ENCODE results near the gene BTAF1. TPM values are rescaled to one million over a fixed set of nuclear protein-coding genes. Genes with fewer than 3 reads are reported as not detected.

BTAF1 gene
- total and polyA plus RNA-seq, 5 donors = 6.2 to 19.4 (median 15.4) TPM

DNA sequence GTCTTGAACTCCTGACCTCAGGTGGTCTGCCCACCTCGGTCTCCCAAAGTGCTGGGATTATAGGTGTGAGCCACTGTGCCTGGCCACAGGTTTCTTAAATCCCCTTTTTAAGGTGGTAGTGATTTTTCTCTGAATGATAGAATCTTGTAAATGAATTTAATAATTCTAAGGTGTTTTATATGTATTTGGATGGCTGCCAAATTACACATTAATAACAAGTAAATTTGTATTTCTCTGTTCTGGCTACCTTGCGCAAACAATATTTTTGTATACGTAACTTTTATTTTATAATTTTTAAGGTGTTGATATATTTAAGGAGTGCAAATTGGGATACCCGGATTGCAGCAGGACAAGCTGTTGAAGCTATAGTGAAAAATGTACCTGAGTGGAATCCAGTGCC, 16.1 kb downstream of the BTAF1 start:
- peaks cover 1% of the 10 kb centered on the region for H3K4me1 ChIP-seq (ENCODE audit: control insufficient read depth, insufficient read depth, low read length)
- H3K9me3 ChIP-seq (ENCODE audit: control insufficient read depth, low read length) = no peaks in the 10 kb centered on the region
- no peak overlapping the region for H3K4me3 ChIP-seq (ENCODE audit: low read length)
- no peak overlapping the region for H3K27ac ChIP-seq (ENCODE audit: low read length)
- no peak for DNase-seq
- 97% methylated on average over 4 of the region's 4 CpGs for WGBS
- intact Hi-C loops (cut with DNase I) = no loop called here
- H3K27me3 ChIP-seq (ENCODE audit: control insufficient read depth, insufficient read depth) = no peaks in the 10 kb centered on the region
- no peak for ATAC-seq

DNA sequence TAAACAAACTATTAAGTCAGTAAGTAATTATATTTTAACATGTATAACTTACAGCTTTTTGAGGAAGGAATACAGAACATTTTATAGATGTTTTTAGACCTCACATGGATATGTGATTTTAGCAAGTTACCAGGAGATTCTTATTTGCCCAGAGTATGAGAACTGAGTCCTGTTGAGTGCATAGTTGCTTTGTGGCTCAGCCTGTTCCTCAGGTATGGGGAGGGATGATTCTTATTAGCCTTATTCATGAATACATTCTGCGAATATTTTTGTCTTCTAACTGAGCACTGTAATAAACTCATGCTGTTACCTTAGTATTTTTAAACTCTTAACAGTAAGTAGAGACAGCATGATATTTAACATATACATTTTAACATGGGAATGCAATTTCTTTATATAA, 17.9 kb downstream of the BTAF1 start:
- H3K9me3 ChIP-seq (ENCODE audit: control insufficient read depth, low read length) = no peaks in the 10 kb centered on the region
- ATAC-seq = no peak
- no peak overlapping the region for H3K27ac ChIP-seq (ENCODE audit: low read length)
- no peak overlapping the region for H3K4me3 ChIP-seq (ENCODE audit: low read length)
- H3K27me3 ChIP-seq (ENCODE audit: control insufficient read depth, insufficient read depth) = no peaks in the 10 kb centered on the region
- intact Hi-C loops (cut with DNase I) = no loop called here
- peaks cover 1% of the 10 kb centered on the region for H3K4me1 ChIP-seq (ENCODE audit: control insufficient read depth, insufficient read depth, low read length)
- 92% methylated on average over 1 of the region's 1 CpG for WGBS
- DNase-seq = no peak

DNA sequence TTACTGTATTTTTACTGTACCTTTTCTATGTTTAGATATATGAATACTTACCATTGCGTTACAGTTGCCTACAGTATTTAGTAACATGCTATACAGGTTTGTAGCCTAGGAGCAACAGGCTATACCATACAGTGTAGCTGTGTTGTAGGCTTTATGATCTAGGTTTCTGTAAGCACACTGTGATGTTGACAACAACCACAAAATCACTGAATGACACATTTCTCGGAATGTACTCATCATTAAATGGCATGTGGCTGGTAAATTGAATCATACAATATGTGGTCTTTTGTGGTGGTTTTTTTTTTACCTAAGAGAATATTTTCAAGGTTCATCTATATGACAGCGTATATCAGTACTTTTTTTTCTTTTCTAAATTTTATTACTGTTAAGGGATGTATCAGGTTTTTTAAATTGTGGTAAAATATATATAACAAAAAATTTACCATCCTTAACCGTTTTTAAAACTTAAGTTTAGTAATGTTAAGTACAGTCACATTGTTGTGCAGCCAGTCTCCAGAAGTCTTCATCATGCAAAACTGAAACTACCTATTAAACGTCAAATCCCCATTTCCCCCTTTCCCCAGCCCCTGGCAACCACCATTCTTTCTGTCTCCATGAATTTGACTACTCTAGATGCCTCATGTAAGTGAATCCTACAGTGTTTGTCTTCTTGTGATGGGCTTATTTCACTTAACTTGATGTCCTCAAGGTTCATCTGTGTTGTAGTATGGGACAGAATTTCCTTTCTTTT, 21.5 kb downstream of the BTAF1 start:
- DNase-seq (no peak), ATAC-seq (no peak)
- Histone ChIP-seq H3K4me1 (ENCODE audit: control insufficient read depth, insufficient read depth, low read length) (no peaks in the 10 kb centered on the region), H3K9me3 (ENCODE audit: control insufficient read depth, low read length) (no peaks in the 10 kb centered on the region), H3K27me3 (ENCODE audit: control insufficient read depth, insufficient read depth) (no peaks in the 10 kb centered on the region), H3K27ac (ENCODE audit: low read length) (no peak overlapping the region), H3K4me3 (ENCODE audit: low read length) (no peak overlapping the region)
- 88% methylated on average over 5 of the region's 5 CpGs for WGBS
- intact Hi-C loops (cut with DNase I) = no loop called here

DNA sequence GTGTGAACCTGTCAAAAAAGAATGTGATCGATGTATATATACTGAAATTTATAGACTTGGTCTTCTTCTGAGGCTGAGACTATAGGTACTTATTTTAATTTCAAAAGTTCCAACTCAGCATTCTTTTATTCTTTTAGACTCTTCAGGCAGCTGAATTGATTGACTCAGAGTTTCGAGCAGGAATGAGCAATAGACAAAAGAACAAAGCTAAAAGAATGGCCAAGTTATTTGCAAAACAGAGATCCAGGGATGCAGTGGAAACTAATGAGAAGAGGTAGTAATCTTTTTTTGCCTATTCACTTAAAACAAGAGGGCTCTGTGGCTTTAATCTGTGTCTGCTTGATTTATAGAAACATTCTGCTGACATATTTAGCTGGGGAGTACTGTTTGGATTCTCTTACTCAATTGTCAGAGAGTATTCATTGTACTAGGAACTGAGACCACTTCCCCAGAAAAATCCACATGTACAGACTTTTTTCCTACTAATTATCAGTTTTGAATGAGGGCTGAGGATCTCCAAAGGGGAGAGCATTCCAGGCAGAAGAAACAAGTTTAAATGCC, 30.1 kb downstream of the BTAF1 start:
- no peak for ATAC-seq
- H3K27ac ChIP-seq (ENCODE audit: low read length) = no peak overlapping the region
- DNase-seq = no peak
- H3K4me1 ChIP-seq (ENCODE audit: control insufficient read depth, insufficient read depth, low read length) = no peaks in the 10 kb centered on the region
- 94% methylated on average over 2 of the region's 2 CpGs for WGBS
- no peaks in the 10 kb centered on the region for H3K9me3 ChIP-seq (ENCODE audit: control insufficient read depth, low read length)
- intact Hi-C loops (cut with DNase I) = no loop called here
- H3K27me3 ChIP-seq (ENCODE audit: control insufficient read depth, insufficient read depth) = no peaks in the 10 kb centered on the region
- H3K4me3 ChIP-seq (ENCODE audit: low read length) = no peak overlapping the region

DNA sequence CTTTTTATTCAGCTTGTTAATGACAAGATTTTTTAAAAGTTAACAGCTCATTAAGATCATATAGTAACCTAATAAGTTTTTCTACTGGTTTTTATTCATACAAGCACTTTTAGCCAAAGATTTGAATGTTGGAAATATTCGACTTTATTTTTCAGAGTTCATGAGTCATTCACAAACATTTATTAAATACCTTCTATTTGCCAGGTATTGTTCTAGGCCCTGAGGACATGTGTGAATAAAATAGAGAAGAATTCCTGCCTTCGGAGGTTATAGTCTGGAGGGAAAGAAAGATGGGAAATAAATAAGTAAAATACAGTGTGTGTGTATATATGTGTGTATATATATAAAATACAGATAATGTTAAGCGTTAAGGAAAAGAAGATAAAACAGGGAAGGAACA, 31.5 kb downstream of the BTAF1 start:
- Histone ChIP-seq H3K27me3 (ENCODE audit: control insufficient read depth, insufficient read depth) (no peaks in the 10 kb centered on the region), H3K4me1 (ENCODE audit: control insufficient read depth, insufficient read depth, low read length) (no peaks in the 10 kb centered on the region), H3K4me3 (ENCODE audit: low read length) (no peak overlapping the region), H3K27ac (ENCODE audit: low read length) (no peak overlapping the region), H3K9me3 (ENCODE audit: control insufficient read depth, low read length) (no peaks in the 10 kb centered on the region)
- DNase-seq = no peak
- WGBS = 85% methylated on average over 3 of the region's 3 CpGs
- intact Hi-C loops (cut with DNase I) = no loop called here
- no peak for ATAC-seq

DNA sequence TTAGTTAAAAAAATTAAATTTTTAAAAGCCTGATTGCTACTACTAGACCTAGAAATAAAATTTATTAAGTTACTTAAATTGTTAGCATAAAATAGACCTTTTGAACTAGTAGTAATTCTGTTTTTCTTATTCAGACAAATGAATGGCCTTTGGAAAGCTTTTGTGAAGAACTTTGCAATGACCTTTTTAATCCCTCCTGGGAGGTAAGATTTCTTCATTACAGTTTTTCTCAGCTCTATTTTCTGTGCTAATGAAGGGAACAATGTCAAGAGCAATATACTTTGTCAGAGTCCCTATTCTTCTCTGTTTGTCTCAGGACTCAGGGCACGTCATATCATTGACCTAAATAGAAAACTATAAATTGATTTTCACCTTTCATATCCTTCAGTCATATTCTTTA, 33.5 kb downstream of the BTAF1 start:
- Histone ChIP-seq H3K4me3 (ENCODE audit: low read length) (no peak overlapping the region), H3K27me3 (ENCODE audit: control insufficient read depth, insufficient read depth) (no peaks in the 10 kb centered on the region), H3K4me1 (ENCODE audit: control insufficient read depth, insufficient read depth, low read length) (no peaks in the 10 kb centered on the region), H3K27ac (ENCODE audit: low read length) (no peak overlapping the region), H3K9me3 (ENCODE audit: control insufficient read depth, low read length) (no peaks in the 10 kb centered on the region)
- WGBS = 92% methylated on average over 1 of the region's 1 CpG
- no peak for ATAC-seq
- no peak for DNase-seq
- intact Hi-C loops (cut with DNase I) = no loop called here

DNA sequence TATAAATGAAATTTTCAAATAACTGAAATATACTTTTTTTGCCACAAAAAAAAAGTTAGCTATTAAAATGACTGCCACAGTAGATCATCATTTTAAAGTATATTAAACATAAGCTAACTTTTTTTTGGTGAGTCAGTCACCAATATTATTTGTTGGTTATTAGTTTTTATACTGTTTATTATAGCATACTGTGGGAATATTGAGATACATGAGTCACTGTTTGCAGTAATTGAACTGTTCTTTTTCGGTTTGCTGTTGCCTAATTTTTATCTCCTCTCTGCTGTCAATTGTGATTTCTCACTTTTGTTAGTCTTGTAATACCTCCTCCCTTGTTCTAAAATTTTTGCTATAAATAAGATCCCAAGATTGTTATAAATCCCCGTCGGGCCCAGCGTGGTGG, 45.7 kb downstream of the BTAF1 start:
- Histone ChIP-seq H3K27ac (ENCODE audit: low read length) (no peak overlapping the region), H3K27me3 (ENCODE audit: control insufficient read depth, insufficient read depth) (no peaks in the 10 kb centered on the region), H3K4me1 (ENCODE audit: control insufficient read depth, insufficient read depth, low read length) (no peaks in the 10 kb centered on the region), H3K4me3 (ENCODE audit: low read length) (no peak overlapping the region), H3K9me3 (ENCODE audit: control insufficient read depth, low read length) (no peaks in the 10 kb centered on the region)
- no peak for ATAC-seq
- no peak for DNase-seq
- 95% methylated on average over 4 of the region's 4 CpGs for WGBS
- intact Hi-C loops (cut with DNase I) = no loop called here

DNA sequence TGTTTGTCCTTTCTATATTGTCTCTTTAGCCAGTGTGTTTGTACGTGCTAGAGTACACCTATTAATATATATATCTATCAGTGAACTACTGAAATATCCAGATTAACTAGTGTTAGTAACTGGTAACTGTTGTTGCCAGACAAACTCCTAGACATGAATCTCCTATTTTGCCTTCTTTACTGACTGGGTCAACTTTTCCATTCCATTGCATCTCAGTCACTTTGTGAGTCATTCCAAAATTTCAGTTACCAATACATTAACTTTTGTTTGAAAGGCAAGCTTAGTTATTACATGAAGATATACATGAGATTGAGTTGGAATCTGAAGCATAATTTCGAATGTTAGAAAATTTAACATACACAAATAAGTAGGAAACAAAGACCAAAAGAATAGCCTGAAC, 51.4 kb downstream of the BTAF1 start:
- intact Hi-C loops (cut with DNase I) = no loop called here

DNA sequence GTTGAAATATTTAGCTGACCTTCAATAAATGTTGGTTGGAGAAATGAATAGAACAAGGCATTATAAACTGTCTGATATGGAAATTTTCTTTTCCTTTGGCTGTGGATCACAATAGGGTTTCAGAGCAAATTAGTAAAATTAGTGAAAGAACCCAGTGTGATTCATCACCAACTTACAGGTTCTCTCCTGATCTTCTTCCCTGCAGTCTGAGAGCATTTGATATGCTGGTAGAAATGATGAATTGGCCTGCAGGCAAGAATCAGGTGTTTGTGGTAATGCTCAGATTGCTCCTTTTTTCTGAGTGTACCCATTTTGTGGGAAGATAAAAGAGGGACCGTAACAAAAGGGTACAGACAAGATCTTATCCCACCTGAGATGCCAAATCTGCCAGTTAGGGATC, 51.9 kb downstream of the BTAF1 start:
- WGBS = 100% methylated on average over 1 of the region's 1 CpG
- H3K9me3 ChIP-seq (ENCODE audit: control insufficient read depth, low read length) = no peaks in the 10 kb centered on the region
- H3K27me3 ChIP-seq (ENCODE audit: control insufficient read depth, insufficient read depth) = no peaks in the 10 kb centered on the region
- ATAC-seq (no peak), DNase-seq (no peak)
- H3K27ac ChIP-seq (ENCODE audit: low read length) = no peak overlapping the region
- intact Hi-C loops (cut with DNase I) = no loop called here
- H3K4me3 ChIP-seq (ENCODE audit: low read length) = no peak overlapping the region
- H3K4me1 ChIP-seq (ENCODE audit: control insufficient read depth, insufficient read depth, low read length) = peaks cover 5% of the 10 kb centered on the region

More for the DNA sequence above, 51.4 kb downstream of the BTAF1 start:
- WGBS = 92% methylated on average over 2 of the region's 2 CpGs
- no peaks in the 10 kb centered on the region for H3K9me3 ChIP-seq (ENCODE audit: control insufficient read depth, low read length)
- H3K4me3 ChIP-seq (ENCODE audit: low read length) = no peak overlapping the region
- ATAC-seq = no peak
- H3K4me1 ChIP-seq (ENCODE audit: control insufficient read depth, insufficient read depth, low read length) = peaks cover 5% of the 10 kb centered on the region
- DNase-seq = no peak
- no peaks in the 10 kb centered on the region for H3K27me3 ChIP-seq (ENCODE audit: control insufficient read depth, insufficient read depth)
- H3K27ac ChIP-seq (ENCODE audit: low read length) = no peak overlapping the region

DNA sequence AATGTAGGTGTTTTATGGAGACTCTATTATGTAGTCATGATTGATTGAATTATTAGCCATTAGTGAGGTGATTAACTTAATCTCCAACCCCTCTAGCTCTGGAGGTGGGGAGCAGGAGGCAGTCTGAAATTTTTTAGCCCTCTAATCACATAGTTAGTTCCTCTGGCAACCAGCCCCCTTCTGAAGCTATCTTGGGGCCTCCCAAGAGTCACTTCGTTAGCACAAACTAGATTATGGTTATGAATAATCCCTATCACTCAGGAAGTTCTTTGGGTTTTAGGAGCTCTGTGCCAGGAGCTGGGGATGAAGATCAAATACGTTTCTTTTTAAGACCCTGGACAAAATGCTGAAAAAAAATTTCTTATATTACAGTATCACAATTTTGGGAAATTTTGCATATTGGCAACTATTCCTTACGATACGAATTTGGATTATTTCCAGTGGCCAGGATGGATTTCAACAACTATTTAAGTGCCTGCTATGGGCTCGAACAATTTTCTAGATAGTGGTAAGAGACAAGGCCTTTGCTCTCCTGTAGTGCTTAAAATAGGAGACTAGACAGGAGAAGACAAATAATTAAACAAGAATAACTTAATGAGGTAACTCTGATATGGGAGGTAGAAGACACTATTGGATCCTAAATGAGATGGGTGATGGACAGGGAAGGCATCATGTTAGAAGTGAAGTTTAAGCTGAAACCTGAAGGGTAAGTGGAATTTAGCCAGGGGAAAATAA, 52.9 kb downstream of the BTAF1 start:
- ATAC-seq = peak in 1 of 2 donors; percentile 38
- Histone ChIP-seq H3K4me3 (ENCODE audit: low read length) (no peak overlapping the region), H3K4me1 (ENCODE audit: control insufficient read depth, insufficient read depth, low read length) (peaks cover 5% of the 10 kb centered on the region), H3K27me3 (ENCODE audit: control insufficient read depth, insufficient read depth) (no peaks in the 10 kb centered on the region), H3K27ac (ENCODE audit: low read length) (no peak overlapping the region), H3K9me3 (ENCODE audit: control insufficient read depth, low read length) (no peaks in the 10 kb centered on the region)
- no peak for DNase-seq
- intact Hi-C loops (cut with DNase I) = no loop called here
- WGBS = 39% methylated on average over 5 of the region's 5 CpGs

DNA sequence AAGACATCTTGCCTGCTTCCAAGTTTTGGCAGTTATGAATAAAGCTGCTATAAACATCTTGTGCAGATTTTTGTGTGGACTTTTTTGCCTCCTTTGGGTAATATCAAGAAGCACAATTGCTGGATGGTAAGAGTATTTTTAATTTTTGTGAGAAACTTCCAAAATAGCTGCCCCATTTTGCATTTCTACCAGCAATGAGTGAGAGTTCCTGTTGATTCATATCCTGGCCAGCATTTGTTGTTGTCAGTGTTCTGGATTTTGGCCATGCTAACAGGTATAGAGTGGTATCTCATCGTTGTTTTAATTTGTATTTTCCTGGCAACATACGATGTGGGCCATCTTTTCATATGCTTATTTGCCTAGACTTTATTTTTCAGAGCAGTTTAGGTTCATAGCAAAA, 53.9 kb downstream of the BTAF1 start:
- Histone ChIP-seq H3K27me3 (ENCODE audit: control insufficient read depth, insufficient read depth) (no peaks in the 10 kb centered on the region), H3K4me3 (ENCODE audit: low read length) (no peak overlapping the region), H3K4me1 (ENCODE audit: control insufficient read depth, insufficient read depth, low read length) (peaks cover 5% of the 10 kb centered on the region), H3K27ac (ENCODE audit: low read length) (no peak overlapping the region), H3K9me3 (ENCODE audit: control insufficient read depth, low read length) (no peaks in the 10 kb centered on the region)
- intact Hi-C loops (cut with DNase I) = no loop called here
- DNase-seq = no peak
- WGBS = 83% methylated on average over 2 of the region's 2 CpGs
- no peak for ATAC-seq
